Measurements from ENCODE around the gene HELZ2. TPM values are rescaled to one million over a fixed set of nuclear protein-coding genes. Genes with fewer than 3 reads are reported as not detected.

HELZ2 gene
- total RNA-seq, 4 donors from 2014 or later = 16.3 to 33.7 (median 24.7) TPM

DNA sequence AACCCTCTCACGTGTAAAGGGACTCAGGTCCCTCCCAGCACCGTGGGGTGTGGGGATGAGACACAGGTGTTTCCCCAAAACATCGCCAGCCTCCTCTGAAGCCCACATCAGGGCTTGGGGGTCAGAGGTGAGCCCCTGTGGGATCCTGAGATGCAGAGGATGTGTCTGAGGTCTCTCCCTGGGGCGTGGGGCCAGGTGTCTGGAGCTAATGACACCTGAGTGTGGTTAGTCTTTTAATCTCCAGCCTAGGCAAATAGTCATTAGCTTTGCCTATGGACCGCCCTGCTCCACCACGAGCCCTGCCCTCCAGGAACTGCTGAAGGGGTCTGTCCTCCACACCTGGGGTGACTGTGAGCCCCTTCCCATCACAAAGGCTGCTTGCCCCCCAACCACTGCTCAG, 28.2 kb downstream of the HELZ2 start:
- Histone ChIP-seq H3K27ac (no peak overlapping the region), H3K4me1 (peaks cover 0 to 5% (median 0%) of the 10 kb centered on the region in 4 donors), H3K4me3 (no peak overlapping the region), H3K9me3 (no peaks in the 10 kb centered on the region), H3K36me3 (no peaks in the 10 kb centered on the region), H3K27me3 (peaks cover 0 to 58% of the 10 kb centered on the region in 2 donors)
- TF ChIP-seq, protein P1, sequence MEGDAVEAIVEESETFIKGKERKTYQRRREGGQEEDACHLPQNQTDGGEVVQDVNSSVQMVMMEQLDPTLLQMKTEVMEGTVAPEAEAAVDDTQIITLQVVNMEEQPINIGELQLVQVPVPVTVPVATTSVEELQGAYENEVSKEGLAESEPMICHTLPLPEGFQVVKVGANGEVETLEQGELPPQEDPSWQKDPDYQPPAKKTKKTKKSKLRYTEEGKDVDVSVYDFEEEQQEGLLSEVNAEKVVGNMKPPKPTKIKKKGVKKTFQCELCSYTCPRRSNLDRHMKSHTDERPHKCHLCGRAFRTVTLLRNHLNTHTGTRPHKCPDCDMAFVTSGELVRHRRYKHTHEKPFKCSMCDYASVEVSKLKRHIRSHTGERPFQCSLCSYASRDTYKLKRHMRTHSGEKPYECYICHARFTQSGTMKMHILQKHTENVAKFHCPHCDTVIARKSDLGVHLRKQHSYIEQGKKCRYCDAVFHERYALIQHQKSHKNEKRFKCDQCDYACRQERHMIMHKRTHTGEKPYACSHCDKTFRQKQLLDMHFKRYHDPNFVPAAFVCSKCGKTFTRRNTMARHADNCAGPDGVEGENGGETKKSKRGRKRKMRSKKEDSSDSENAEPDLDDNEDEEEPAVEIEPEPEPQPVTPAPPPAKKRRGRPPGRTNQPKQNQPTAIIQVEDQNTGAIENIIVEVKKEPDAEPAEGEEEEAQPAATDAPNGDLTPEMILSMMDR (IDR thresholded peaks at IDR 0.05) = no peak
- TF ChIP-seq EP300 (IDR thresholded peaks at IDR 0.05) (no peak), POLR2A (IDR thresholded peaks at IDR 0.05) (no peak)
- WGBS, 2 donors = 57 to 63% methylated on average over 5 to 6 of the region's 6 CpGs
- no peak for DNase-seq (ENCODE audit: low spot score in 2 of 2)

DNA sequence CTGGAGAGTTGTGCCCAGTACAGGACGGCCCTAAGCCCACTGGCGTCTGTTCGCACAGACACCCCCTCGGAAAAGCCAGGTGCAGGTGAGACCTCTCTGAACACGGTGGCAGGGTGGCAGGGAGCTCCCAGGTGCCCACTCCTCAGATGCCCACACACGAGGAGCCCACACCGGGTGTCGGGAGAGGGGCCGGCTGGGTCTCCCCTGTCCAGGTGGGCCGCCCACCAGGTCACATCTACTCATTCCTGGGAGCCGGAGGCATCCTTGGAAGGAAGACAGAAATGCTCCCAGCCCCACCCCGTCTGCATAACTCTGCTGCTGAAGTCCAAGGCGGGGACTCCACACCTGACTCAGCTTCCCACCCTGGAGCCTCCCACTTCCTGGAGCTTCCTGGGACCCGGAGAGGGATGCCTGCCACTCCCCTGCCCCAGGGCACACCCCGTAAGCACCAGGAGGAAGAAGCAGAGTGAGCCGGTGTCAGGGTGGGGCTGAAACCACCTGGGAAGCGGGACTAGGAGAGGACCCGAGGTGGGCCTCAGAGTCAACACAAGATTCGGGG, 29.0 kb downstream of the HELZ2 start:
- H3K27ac ChIP-seq = no peak overlapping the region

DNA sequence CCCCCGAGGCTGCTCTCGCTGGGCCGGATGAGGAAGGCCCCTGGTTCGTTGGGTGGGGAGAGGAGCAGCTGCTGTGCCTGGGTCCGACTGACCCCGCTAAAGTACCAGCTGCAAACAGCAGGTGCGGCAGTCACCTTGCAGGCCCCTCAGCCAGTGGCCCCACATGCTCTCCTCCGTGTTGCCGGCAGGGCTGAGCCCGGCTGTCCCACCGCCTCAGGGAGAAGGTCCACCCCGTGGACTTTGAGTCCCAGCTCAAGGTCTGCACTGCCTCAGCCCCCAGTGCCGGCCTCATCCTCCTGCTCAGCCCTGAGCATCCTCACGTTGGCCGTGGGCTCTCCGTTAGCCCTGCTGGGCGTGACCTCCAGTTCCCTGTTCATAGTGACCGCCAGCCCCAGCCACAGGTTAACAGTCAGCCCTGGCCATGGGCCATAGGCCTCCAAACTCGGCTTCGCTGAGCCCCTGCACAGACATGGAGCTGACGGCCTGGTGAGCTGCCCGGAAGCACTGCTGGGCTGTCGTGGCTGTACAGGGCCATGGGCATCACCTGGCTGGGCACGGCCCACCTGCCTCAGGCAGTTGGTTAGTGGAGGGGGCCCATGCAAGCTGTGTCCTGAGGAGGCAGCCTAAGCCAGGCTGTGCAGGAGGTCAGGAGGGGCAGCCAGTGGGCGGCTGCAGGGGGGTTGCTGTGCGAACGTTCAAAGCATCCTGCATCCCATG, 29.6 kb downstream of the HELZ2 start:
- DNase-seq (ENCODE audit: low spot score in 2 of 2) = no peak
- peaks cover 0 to 45% of the 10 kb centered on the region in 2 donors for H3K27me3 ChIP-seq
- no peak overlapping the region for H3K27ac ChIP-seq
- no peaks in the 10 kb centered on the region for H3K36me3 ChIP-seq
- peaks cover 0 to 5% (median 0%) of the 10 kb centered on the region in 4 donors for H3K4me1 ChIP-seq
- no peak overlapping the region for H3K4me3 ChIP-seq
- no peaks in the 10 kb centered on the region for H3K9me3 ChIP-seq
- WGBS, 2 donors = 65 to 75% methylated on average over 12 to 16 of the region's 27 CpGs
- TF ChIP-seq EP300 (IDR thresholded peaks at IDR 0.05) = no peak
- TF ChIP-seq, protein P1 (IDR thresholded peaks at IDR 0.05) = no peak
- TF ChIP-seq POLR2A (IDR thresholded peaks at IDR 0.05) = no peak

More for the DNA sequence above, 29.0 kb downstream of the HELZ2 start:
- no peak for DNase-seq (ENCODE audit: low spot score in 2 of 2)
- Histone ChIP-seq H3K4me1 (peaks cover 0 to 5% (median 0%) of the 10 kb centered on the region in 4 donors), H3K4me3 (no peak overlapping the region), H3K36me3 (no peaks in the 10 kb centered on the region), H3K27me3 (peaks cover 0 to 51% of the 10 kb centered on the region in 2 donors), H3K9me3 (no peaks in the 10 kb centered on the region)
- TF ChIP-seq, protein P1 (IDR thresholded peaks at IDR 0.05) = no peak
- TF ChIP-seq POLR2A (IDR thresholded peaks at IDR 0.05) (no peak), EP300 (IDR thresholded peaks at IDR 0.05) (no peak)
- 64 to 66% methylated on average over 15 to 19 of the region's 19 CpGs for WGBS, 2 donors

DNA sequence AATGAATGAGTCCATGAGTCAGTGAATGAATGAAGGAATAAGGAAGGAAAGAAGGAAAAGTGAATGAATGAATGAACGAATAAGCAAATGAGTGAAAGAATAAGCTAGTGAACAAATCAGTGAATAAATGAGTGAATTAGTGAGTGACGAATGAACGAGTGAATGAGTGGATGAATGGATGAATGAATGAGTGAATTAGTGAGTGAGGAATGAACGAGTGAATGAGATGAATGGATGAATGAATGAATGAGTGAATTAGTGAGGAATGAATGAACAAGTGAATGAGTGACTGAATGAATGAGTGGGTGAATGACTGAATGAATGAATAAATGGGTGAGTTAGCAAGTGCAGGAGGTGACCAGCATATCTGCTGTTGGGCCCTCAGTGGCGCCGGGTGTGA, 30.3 kb downstream of the HELZ2 start:
- peaks cover 0 to 5% (median 0%) of the 10 kb centered on the region in 4 donors for H3K4me1 ChIP-seq
- H3K27ac ChIP-seq = no peak overlapping the region
- no peak for DNase-seq (ENCODE audit: low spot score in 2 of 2)
- TF ChIP-seq, protein P1 (IDR thresholded peaks at IDR 0.05) = no peak
- no peak overlapping the region for H3K4me3 ChIP-seq
- WGBS, 2 donors = 89 to 90% methylated on average over 6 of the region's 6 CpGs
- peaks cover 0 to 45% of the 10 kb centered on the region in 2 donors for H3K27me3 ChIP-seq
- no peaks in the 10 kb centered on the region for H3K9me3 ChIP-seq
- no peaks in the 10 kb centered on the region for H3K36me3 ChIP-seq

DNA sequence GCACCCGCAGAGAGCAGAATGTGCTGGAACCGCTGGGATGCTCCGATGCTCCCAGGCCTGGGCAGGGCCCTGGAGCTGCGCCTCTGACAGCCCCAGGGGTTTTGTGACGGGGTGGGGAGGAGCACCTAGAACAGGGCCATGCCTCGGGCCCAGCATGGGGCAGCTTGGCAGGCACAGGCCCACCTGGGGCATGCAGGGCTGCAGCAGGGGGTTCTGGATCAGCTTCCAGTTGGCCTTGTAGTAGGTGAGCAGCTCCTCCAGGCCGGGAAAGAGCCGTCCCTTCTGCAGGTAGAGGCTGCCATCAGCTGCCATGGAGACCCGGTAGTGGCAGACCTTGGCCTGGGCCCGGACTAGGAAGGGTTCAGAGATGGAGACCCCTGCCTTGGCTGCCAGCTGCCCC, 30.9 kb downstream of the HELZ2 start:
- Histone ChIP-seq H3K9me3 (no peaks in the 10 kb centered on the region), H3K27me3 (peaks cover 0 to 39% of the 10 kb centered on the region in 2 donors), H3K4me3 (no peak overlapping the region), H3K27ac (no peak overlapping the region), H3K4me1 (peaks cover 0 to 9% (median 3%) of the 10 kb centered on the region in 4 donors), H3K36me3 (no peaks in the 10 kb centered on the region)
- TF ChIP-seq POLR2A (IDR thresholded peaks at IDR 0.05) (no peak), EP300 (IDR thresholded peaks at IDR 0.05) (no peak)
- TF ChIP-seq, protein P1 (IDR thresholded peaks at IDR 0.05) = no peak
- WGBS, 2 donors = 67 to 89% methylated on average over 3 to 8 of the region's 10 CpGs
- DNase-seq (ENCODE audit: low spot score in 2 of 2) = no peak
